NCI-H226 (cell line): ENCODE measurements around the gene NISCH.
"Not testable (repeated sequence)": the region's sequence is repeated elsewhere in the genome, so short reads cannot be mapped to it uniquely, and the experiment has no call there.

Experiments used
- DNase-seq: peaks from one replicate; pipeline ENCODE4 v3.0.0-alpha.2; 2015

The NISCH gene

GRCh38 chr3:52517796-52518722, 62.7 kb downstream of the NISCH start:
- DNase-seq = no peak

GRCh38 chr3:52518723-52519444, 63.5 kb downstream of the NISCH start:
- DNase-seq = no peak

GRCh38 chr3:52519445-52520140, 64.2 kb downstream of the NISCH start:
- no peak for DNase-seq

- DNase-seq = no peak
Measured at GRCh38 chr3:52520141-52520667, 64.8 kb downstream of the NISCH start.

DNA sequence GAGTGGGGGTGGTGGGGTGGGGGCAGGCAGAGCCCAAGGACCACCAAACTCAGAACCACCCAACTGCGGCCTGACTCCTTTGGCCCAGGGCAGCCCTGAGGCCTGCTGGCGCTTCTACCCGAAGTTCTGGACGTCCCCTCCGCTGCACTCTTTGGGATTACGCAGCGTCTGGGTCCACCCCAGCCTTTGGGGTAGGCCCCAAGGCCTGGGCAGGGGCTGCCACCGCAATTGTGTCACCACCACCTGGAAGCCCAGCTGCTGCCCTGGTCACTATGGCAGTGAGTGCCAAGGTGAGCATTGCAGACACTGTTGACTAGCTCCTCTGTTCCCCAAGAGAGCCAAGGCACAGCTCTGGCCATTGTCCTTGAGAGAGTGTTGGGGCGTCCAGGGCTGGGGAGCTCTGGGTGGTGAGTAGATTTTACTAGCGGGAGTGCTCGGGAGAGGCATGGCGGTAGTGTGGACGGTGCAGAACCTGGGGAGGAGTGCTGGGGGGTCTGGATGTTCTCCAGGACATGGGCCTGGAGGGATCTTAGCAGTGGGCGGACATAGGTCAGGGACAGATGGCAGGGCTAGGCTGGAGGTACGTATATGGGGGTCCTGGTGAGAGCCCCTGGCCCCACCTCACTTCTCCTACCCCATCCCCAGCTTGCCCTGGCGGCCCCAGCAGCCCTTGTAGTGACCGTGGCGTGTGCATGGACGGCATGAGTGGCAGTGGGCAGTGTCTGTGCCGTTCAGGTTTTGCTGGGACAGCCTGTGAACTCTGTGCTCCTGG, 65.5 kb downstream of the NISCH start:
- DNase-seq = no peak

GRCh38 chr3:52521488-52521824, 66.1 kb downstream of the NISCH start:
- DNase-seq = no peak

GRCh38 chr3:52521881-52522650, 66.7 kb downstream of the NISCH start:
- no peak for DNase-seq

- no peak for DNase-seq
Measured at GRCh38 chr3:52522651-52523251, 67.3 kb downstream of the NISCH start.

DNA sequence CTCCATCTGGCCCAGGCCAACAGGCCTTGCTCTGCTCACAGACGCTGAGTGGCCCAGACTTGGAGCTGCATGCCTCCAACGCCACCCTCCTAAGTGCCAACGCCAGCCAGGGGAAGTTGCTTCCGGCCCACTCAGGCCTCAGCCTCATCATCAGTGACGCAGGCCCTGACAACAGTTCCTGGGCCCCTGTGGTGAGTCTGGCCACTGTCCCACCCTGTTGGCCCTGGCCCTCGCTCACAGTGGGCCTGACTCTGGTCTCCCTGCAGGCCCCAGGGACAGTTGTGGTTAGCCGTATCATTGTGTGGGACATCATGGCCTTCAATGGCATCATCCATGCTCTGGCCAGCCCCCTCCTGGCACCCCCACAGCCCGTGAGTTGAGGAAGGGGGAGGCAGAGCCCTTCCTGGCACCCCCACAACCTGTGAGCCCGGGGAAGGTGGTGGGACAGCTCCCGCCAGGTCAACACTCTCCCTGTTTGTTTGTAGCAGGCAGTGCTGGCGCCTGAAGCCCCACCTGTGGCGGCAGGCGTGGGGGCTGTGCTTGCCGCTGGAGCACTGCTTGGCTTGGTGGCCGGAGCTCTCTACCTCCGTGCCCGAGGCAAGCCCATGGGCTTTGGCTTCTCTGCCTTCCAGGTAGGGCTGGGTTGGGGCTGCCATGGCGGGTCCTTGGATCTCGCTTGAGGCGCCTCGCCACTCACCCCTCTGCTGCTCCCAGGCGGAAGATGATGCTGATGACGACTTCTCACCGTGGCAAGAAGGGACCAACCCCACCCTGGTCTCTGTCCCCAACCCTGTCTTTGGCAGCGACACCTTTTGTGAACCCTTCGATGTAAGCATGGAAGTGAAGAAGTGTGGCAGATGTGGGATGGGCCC, 68.2 kb downstream of the NISCH start:
- DNase-seq = no peak

- DNase-seq = no peak
Measured at GRCh38 chr3:52524258-52524751, 68.9 kb downstream of the NISCH start.

DNA sequence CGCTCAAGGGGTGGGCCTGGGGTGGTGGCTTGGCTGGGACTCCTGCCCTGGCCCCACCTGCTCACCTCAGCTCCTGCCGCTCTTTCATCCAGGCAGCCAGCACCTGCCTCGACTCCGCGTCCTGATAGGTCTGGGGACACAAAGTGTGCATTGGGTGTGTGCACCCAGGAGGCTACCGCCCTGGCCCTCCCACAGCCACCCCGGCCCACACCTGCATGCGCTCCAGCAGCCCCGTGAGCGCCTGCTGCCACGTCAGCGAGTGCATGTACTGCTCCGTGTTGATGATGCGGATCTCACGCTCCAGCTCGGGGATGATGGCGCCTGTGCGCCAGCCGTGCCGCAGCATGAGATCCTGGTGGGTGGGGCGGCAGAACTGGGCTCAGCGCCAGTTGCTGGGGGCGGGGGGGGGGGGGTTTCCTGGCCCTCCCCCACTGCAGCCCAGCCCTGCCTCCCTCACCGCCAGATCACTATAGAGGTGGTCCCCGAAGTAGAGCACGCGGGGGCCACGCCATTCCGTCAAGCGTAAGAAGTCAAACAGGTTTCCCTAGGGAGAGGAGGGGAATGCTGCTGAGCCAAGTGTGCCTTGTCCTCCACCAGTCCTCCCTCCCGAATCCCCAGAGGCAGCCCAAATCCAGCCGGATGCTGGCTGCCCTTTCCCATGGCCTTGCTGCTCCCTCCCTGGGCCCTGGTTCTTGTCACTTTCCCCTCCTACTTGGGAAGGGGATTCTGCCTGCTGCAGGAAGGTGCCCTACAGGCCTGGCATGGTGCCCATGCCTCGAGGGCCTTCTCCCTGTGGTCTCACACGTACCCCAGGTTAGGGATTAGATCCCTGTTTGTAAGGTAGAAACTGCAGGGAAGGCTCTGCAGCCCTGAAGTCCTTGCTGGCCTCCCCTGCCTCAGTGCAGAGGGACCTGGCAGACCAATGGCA, 69.6 kb downstream of the NISCH start:
- no peak for DNase-seq

DNA sequence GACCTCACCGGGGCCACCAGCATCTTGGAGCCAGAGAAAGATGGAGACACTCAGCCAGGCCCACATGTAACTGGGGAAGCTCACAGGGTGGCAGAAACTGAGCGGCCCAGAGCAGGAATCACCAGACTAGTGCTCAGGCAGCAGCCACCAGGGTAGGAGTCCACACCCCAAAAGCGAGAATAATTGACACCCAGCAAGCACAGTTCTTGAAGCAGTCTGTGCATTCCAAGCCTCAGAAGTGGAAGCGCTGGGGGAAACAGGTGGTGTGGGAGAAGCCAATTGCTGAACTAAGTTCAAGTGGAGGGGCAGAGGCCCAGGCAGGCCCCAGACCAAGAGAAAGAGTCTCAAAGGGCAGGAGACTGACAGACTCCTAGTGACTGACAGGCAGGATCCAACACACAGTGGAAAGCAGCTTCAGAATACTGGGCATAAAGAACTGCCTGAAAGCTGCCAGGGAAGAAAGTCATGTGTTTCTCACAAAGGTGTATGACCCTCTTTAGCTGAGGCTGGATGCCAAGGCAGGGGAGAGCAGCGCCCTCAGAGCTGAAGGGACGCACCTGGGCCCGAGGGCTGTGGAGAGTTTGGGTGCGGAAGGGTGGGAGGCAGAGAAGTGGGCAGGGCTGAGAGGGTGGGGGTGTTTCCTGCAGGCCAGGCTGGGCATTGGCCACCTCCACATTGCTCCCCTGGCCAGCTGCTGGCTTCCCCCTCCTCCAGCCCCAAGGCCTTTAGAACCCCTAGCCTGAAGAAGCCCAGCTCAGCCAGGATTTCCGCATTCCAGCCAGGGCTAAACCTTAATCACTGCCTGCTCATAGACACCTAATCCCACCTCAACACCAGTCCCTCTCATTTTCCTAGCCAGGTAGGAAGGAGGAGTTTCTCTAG, 70.5 kb downstream of the NISCH start:
- no peak for DNase-seq

DNA sequence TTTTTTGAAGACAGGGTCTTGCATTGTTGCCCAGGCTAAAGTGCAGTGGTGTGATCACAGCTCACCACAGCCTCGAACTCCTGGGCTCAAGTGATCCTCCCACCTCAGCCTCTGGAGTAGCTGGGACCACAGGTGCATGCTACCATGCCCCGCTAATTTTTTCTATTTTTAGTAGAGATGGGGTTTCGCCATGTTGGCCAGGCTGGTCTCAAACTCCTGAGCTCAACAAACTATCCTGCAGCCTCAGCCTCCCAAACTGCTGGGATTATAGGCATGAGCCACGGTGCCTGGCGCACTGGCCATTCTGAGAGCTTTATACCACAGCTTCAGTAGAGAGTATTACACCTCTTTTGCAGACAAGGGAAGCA, 71.3 kb downstream of the NISCH start:
- DNase-seq = not testable (repeated sequence)

GRCh38 chr3:52527039-52527731, 71.8 kb downstream of the NISCH start:
- no peak for DNase-seq

- no peak for DNase-seq
Measured at GRCh38 chr3:52527732-52528585, 72.6 kb downstream of the NISCH start.
